BJ (cell line): ENCODE results near the gene RBM43. TPM values are rescaled to one million over a fixed set of nuclear protein-coding genes. Genes with fewer than 3 reads are reported as not detected.

Experiments
- CTCF ChIA-PET: fragments of 350-600 bp; formaldehyde crosslinking; extraction: SDS; loops from one replicate; lab custom pipeline; 2021; ENCODE audit warnings: antibody characterized with exemption, inconsistent platforms; lab: Yijun Ruan, JAX
- POLR2A ChIA-PET: fragments of 300-600 bp; sonication (Branson Sonifier 250); formaldehyde crosslinking; extraction: SDS; loops from one replicate; lab custom pipeline; 2021; ENCODE audit warnings: antibody characterized with exemption; lab: Charles Lee
- DNase-seq: peaks from one replicate; pipeline ENCODE4 v3.0.0-alpha.2; 2011; ENCODE audit warnings: low read depth
- H3K27me3 ChIP-seq: 2 replicates; pipeline ENCODE4 v1.6.0; 2011; ENCODE audit warnings: low read length; ENCODE audit not compliant: control insufficient read depth, insufficient read depth
- H3K36me3 ChIP-seq: 2 replicates; pipeline ENCODE4 v1.5.1; 2011; ENCODE audit warnings: low read length; ENCODE audit not compliant: control insufficient read depth, insufficient read depth
- H3K4me3 ChIP-seq: 2 replicates; pipeline ENCODE4 v1.5.1; 2011; ENCODE audit warnings: low read depth, mild to moderate bottlenecking, control low read depth, low read length
- CTCF ChIP-seq: IDR thresholded peaks from 2 replicates; pipeline ENCODE4 v1.5.1; 2011; ENCODE audit warnings: low read depth, mild to moderate bottlenecking, control low read depth, inconsistent platforms, low read length, moderate library complexity; ENCODE audit not compliant: insufficient read depth
- polyA plus RNA-seq: library from polyadenylated mRNA; depleted of rRNA; stranded (reverse); fragments of >200 nt; gene quantifications from 2 replicates; pipeline ENCODE4 v1.2.3, GENCODE V29; 2011

RBM43 gene
- polyA plus RNA-seq, 1 experiment: 3.7 TPM

GRCh38 chr2:151280271-151280670 is 18.6 kb upstream of the RBM43 start:
- ChIA-PET CTCF (no interaction called here), POLR2A (interaction anchor here (0.6 kb wide), 1 partner anchor 9 kb away, joined by 3 read pairs; the partner anchor contains the start of gene NMI)
- no peak overlapping the region for H3K4me3 ChIP-seq
- no peak for DNase-seq
- no peaks in the 10 kb centered on the region for H3K27me3 ChIP-seq
- no peaks in the 10 kb centered on the region for H3K36me3 ChIP-seq
- TF ChIP-seq CTCF: no peak

GRCh38 chr2:151278487-151278886 is 16.8 kb upstream of the RBM43 start:
- TF ChIP-seq CTCF: no peak
- no peak for DNase-seq
- no peaks in the 10 kb centered on the region for H3K27me3 ChIP-seq
- H3K4me3 ChIP-seq: no peak overlapping the region
- CTCF ChIA-PET: no interaction called here
- POLR2A ChIA-PET: no interaction called here
- no peaks in the 10 kb centered on the region for H3K36me3 ChIP-seq

GRCh38 chr2:151277067-151277466 is 15.4 kb upstream of the RBM43 start:
- DNase-seq: no peak
- no peak for TF ChIP-seq CTCF
- Histone ChIP-seq H3K36me3 (no peaks in the 10 kb centered on the region), H3K27me3 (no peaks in the 10 kb centered on the region), H3K4me3 (no peak overlapping the region)
- CTCF ChIA-PET: interaction anchor here (1.2 kb wide), 1 partner anchor 11 kb away, joined by 4 read pairs; no protein-coding TSS in a partner anchor
- POLR2A ChIA-PET: no interaction called here

- no peak overlapping the region for H3K4me3 ChIP-seq
- POLR2A ChIA-PET: no interaction called here
Observed at GRCh38 chr2:151275291-151275690, 13.6 kb upstream of the RBM43 start.

GRCh38 chr2:151271824-151272223 is 10.2 kb upstream of the RBM43 start:
- DNase-seq: no peak
- ChIA-PET POLR2A (no interaction called here), CTCF (no interaction called here)
- Histone ChIP-seq H3K27me3 (no peaks in the 10 kb centered on the region), H3K36me3 (no peaks in the 10 kb centered on the region), H3K4me3 (no peak overlapping the region)
- no peak for TF ChIP-seq CTCF

More at GRCh38 chr2:151275291-151275690, 13.6 kb upstream of the RBM43 start:
- Histone ChIP-seq H3K36me3 (no peaks in the 10 kb centered on the region), H3K27me3 (no peaks in the 10 kb centered on the region)
- no peak for TF ChIP-seq CTCF
- no peak for DNase-seq
- CTCF ChIA-PET: no interaction called here
